ENCODE measurements around the gene PFKFB2.

The PFKFB2 gene

GRCh38 chr1:207021876-207022596, 31.0 kb upstream of the PFKFB2 start:
- no peak for DNase-seq (ENCODE audit: low spot score)

GRCh38 chr1:207022996-207023679, 29.9 kb upstream of the PFKFB2 start:
- no peak for DNase-seq (ENCODE audit: low spot score)

GRCh38 chr1:207024202-207025145, 28.6 kb upstream of the PFKFB2 start:
- DNase-seq (ENCODE audit: low spot score), result no peak

GRCh38 chr1:207025146-207025880, 27.8 kb upstream of the PFKFB2 start:
- no peak for DNase-seq (ENCODE audit: low spot score)

- no peak for DNase-seq (ENCODE audit: low spot score)
Measured at GRCh38 chr1:207026104-207026534, 27.0 kb upstream of the PFKFB2 start.

- no peak for DNase-seq (ENCODE audit: low spot score)
Measured at GRCh38 chr1:207027206-207027777, 25.8 kb upstream of the PFKFB2 start.

- DNase-seq (ENCODE audit: low spot score), result no peak
Measured at GRCh38 chr1:207027921-207028320, 25.2 kb upstream of the PFKFB2 start.

- no peak for DNase-seq (ENCODE audit: low spot score)
Measured at GRCh38 chr1:207028884-207029650, 24.0 kb upstream of the PFKFB2 start.

- DNase-seq (ENCODE audit: low spot score), result no peak
Measured at GRCh38 chr1:207029701-207030521, 23.2 kb upstream of the PFKFB2 start.

GRCh38 chr1:207030522-207031009, 22.5 kb upstream of the PFKFB2 start:
- no peak for DNase-seq (ENCODE audit: low spot score)

GRCh38 chr1:207031016-207031415, 22.1 kb upstream of the PFKFB2 start:
- no peak for DNase-seq (ENCODE audit: low spot score)

GRCh38 chr1:207031632-207032264, 21.3 kb upstream of the PFKFB2 start:
- no peak for DNase-seq (ENCODE audit: low spot score)

GRCh38 chr1:207032528-207033017, 20.5 kb upstream of the PFKFB2 start, which contains the start of gene C1orf116:
C1orf116 (minus strand) TSS chr1:207032756; CDS start chr1:207027598, 5,158 bp downstream.
- no peak for DNase-seq (ENCODE audit: low spot score)

- no peak for DNase-seq (ENCODE audit: low spot score)
Measured at GRCh38 chr1:207033302-207033701, 19.8 kb upstream of the PFKFB2 start.

- DNase-seq (ENCODE audit: low spot score), result no peak
Measured at GRCh38 chr1:207034208-207034607, 18.9 kb upstream of the PFKFB2 start.

GRCh38 chr1:207034998-207035397, 18.1 kb upstream of the PFKFB2 start:
- DNase-seq (ENCODE audit: low spot score), result no peak

GRCh38 chr1:207035877-207036551, 17.1 kb upstream of the PFKFB2 start:
- no peak for DNase-seq (ENCODE audit: low spot score)

- DNase-seq (ENCODE audit: low spot score), result no peak
Measured at GRCh38 chr1:207036865-207037264, 16.2 kb upstream of the PFKFB2 start.
